HepG2 (cell line): ENCODE data around the gene APOC3. TPM values are rescaled to one million over a fixed set of nuclear protein-coding genes. Genes with fewer than 3 reads are reported as not detected.

ENCODE experiments used
- HHEX ChIP-seq: IDR thresholded peaks from 2 replicates; pipeline ENCODE4 v1.6.1; 2016; ENCODE audit warnings: control low read depth
- KDM3A ChIP-seq: IDR thresholded peaks from 2 replicates; pipeline ENCODE4 v1.6.1; 2018; ENCODE audit warnings: low read depth, missing compliant biosample characterization
- ZBTB40 ChIP-seq, 2 experiments: fragments of 450-650 bp in 1 of 2; sonication (generic) in 1 of 2; formaldehyde crosslinking in 1 of 2; IDR thresholded peaks; 2 replicates each; pipeline versions ENCODE4 v1.6.1 to v1.8.0; 2016 to 2022; ENCODE audit warnings: antibody characterized with exemption in 1 of 2, mild to moderate bottlenecking in 1 of 2, missing genetic modification reagents in 1 of 2
- ZNF503 ChIP-seq: sonication (generic); formaldehyde crosslinking; IDR thresholded peaks from 2 replicates; pipeline ENCODE4 v1.4.0; 2020; ENCODE audit warnings: missing genetic modification reagents
- polyA plus RNA-seq, 8 experiments: library from polyadenylated mRNA; depleted of rRNA in 3 of 8; stranded (reverse) in 7 of 8; unstranded in 1 of 8; fragments of >200 nt; fragmentation: Illumina TruSeq in 4 of 8; extraction: Trizol in 4 of 8; gene quantifications; 2 replicates each; pipeline versions ENCODE4 v1.2.1 to v1.2.3, GENCODE V29; 2011 to 2016; ENCODE audit warnings: low read depth in 4 of 8, missing spikeins in 1 of 8, mixed read lengths in 1 of 8; ENCODE audit not compliant: insufficient read depth in 1 of 8
- total RNA-seq, 5 experiments: library from RNA; depleted of rRNA; stranded (reverse); fragments of >200 nt; fragmentation: Illumina TruSeq; extraction: Trizol; gene quantifications; 2 replicates each; pipeline ENCODE4 v1.2.3, GENCODE V29; 2016; ENCODE audit warnings: low read depth in 1 of 5
- TF ChIP-seq, protein P1 (sequence below): sonication (generic); formaldehyde crosslinking; IDR thresholded peaks from 2 replicates; pipeline ENCODE4 v1.5.1; 2020; ENCODE audit warnings: missing genetic modification reagents, mild to moderate bottlenecking, borderline replicate concordance
- TF ChIP-seq, protein P2 (sequence below): IDR thresholded peaks from 2 replicates; pipeline ENCODE4 v1.6.1; 2012; ENCODE audit warnings: low read depth, low read length, improper control_type of control experiment
- TF ChIP-seq, protein P3 (sequence below): sonication (generic); formaldehyde crosslinking; conservative IDR thresholded peaks from 2 replicates; pipeline ENCODE4 v1.8.0; 2022; ENCODE audit warnings: low read depth, missing genetic modification reagents
- TF ChIP-seq, protein P4 (sequence below): sonication (generic); formaldehyde crosslinking; IDR thresholded peaks from 2 replicates; pipeline ENCODE4 v1.4.0; 2020; ENCODE audit warnings: mild to moderate bottlenecking, missing genetic modification reagents, borderline replicate concordance

The APOC3 gene
- total and polyA plus RNA-seq, 2 of the 13 experiments (the other 11 are each of a cell fraction or from before 2014, with no cell fraction given): 314 to 687 TPM

DNA sequence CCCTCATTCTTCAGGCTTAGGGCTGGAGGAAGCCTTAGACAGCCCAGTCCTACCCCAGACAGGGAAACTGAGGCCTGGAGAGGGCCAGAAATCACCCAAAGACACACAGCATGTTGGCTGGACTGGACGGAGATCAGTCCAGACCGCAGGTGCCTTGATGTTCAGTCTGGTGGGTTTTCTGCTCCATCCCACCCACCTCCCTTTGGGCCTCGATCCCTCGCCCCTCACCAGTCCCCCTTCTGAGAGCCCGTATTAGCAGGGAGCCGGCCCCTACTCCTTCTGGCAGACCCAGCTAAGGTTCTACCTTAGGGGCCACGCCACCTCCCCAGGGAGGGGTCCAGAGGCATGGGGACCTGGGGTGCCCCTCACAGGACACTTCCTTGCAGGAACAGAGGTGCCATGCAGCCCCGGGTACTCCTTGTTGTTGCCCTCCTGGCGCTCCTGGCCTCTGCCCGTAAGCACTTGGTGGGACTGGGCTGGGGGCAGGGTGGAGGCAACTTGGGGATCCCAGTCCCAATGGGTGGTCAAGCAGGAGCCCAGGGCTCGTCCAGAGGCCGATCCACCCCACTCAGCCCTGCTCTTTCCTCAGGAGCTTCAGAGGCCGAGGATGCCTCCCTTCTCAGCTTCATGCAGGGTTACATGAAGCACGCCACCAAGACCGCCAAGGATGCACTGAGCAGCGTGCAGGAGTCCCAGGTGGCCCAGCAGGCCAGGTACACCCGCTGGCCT, 641 bp downstream of the APOC3 start (continued):
- TF ChIP-seq, protein P1, sequence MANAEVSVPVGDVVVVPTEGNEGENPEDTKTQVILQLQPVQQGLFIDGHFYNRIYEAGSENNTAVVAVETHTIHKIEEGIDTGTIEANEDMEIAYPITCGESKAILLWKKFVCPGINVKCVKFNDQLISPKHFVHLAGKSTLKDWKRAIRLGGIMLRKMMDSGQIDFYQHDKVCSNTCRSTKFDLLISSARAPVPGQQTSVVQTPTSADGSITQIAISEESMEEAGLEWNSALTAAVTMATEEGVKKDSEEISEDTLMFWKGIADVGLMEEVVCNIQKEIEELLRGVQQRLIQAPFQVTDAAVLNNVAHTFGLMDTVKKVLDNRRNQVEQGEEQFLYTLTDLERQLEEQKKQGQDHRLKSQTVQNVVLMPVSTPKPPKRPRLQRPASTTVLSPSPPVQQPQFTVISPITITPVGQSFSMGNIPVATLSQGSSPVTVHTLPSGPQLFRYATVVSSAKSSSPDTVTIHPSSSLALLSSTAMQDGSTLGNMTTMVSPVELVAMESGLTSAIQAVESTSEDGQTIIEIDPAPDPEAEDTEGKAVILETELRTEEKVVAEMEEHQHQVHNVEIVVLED (CRISPR knock-in tag): no peak
- TF ChIP-seq ZBTB40 (IDR thresholded peaks at IDR 0.05) (no peak), ZBTB40 (CRISPR knock-in tag; IDR thresholded peaks at IDR 0.05) (no peak), ZNF503 (CRISPR knock-in tag) (no peak), KDM3A (no peak), HHEX (no peak)
- TF ChIP-seq, protein P2, sequence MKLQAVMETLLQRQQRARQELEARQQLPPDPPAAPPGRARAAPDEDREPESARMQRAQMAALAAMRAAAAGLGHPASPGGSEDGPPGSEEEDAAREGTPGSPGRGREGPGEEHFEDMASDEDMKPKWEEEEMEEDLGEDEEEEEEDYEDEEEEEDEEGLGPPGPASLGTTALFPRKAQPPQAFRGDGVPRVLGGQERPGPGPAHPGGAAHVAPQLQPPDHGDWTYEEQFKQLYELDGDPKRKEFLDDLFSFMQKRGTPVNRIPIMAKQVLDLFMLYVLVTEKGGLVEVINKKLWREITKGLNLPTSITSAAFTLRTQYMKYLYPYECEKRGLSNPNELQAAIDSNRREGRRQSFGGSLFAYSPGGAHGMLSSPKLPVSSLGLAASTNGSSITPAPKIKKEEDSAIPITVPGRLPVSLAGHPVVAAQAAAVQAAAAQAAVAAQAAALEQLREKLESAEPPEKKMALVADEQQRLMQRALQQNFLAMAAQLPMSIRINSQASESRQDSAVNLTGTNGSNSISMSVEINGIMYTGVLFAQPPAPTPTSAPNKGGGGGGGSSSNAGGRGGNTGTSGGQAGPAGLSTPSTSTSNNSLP: no peak
- TF ChIP-seq, protein P3, sequence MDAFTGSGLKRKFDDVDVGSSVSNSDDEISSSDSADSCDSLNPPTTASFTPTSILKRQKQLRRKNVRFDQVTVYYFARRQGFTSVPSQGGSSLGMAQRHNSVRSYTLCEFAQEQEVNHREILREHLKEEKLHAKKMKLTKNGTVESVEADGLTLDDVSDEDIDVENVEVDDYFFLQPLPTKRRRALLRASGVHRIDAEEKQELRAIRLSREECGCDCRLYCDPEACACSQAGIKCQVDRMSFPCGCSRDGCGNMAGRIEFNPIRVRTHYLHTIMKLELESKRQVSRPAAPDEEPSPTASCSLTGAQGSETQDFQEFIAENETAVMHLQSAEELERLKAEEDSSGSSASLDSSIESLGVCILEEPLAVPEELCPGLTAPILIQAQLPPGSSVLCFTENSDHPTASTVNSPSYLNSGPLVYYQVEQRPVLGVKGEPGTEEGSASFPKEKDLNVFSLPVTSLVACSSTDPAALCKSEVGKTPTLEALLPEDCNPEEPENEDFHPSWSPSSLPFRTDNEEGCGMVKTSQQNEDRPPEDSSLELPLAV (CRISPR knock-in tag): no peak
- TF ChIP-seq, protein P4, sequence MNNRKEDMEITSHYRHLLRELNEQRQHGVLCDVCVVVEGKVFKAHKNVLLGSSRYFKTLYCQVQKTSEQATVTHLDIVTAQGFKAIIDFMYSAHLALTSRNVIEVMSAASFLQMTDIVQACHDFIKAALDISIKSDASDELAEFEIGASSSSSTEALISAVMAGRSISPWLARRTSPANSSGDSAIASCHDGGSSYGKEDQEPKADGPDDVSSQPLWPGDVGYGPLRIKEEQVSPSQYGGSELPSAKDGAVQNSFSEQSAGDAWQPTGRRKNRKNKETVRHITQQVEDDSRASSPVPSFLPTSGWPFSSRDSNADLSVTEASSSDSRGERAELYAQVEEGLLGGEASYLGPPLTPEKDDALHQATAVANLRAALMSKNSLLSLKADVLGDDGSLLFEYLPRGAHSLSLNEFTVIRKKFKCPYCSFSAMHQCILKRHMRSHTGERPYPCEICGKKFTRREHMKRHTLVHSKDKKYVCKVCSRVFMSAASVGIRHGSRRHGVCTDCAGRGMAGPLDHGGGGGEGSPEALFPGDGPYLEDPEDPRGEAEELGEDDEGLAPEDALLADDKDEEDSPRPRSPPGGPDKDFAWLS (CRISPR knock-in tag): no peak
